Measurements from ENCODE around the gene CERKL. TPM values are rescaled to one million over a fixed set of nuclear protein-coding genes. Genes with fewer than 3 reads are reported as not detected.
A peak's percentile ranks its signal among the peaks of the same experiment; 100 is the strongest.

The CERKL gene
- total and polyA plus RNA-seq, 2 of the 13 experiments (the other 11 are each of a cell fraction or from before 2014, with no cell fraction given), result not detected

DNA sequence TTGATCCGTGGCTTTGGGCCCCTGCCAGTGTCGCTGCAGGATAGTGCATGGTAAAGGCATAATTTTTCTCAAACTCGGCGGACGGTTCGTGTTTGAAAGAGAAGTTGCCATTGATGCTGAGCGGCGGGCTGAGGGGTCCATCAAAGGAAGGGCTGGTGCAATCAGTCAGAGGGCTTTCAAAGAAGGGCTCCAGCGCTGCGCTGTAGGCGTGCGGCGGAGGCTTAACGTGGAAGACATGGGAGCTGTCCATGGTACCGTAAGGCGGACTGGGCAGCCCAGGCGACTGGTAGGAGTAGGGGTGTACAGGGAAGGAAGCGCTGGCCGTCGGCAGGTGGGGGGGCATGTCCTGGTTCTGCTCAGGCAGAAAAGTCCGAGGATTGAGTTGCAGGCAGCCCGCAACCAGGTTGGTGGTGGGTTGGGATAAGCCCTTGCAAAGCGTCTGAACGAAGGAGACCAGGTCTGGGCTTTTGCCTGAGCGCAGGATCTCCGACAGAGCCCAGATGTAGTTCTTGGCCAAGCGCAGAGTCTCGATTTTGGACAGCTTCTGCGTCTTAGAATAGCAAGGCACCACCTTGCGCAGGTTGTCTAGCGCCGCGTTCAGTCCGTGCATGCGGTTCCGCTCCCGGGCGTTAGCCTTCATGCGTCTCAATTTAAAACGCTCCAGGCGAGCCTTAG, 21.1 kb upstream of the CERKL start (continued):
- TF ChIP-seq, protein P1, sequence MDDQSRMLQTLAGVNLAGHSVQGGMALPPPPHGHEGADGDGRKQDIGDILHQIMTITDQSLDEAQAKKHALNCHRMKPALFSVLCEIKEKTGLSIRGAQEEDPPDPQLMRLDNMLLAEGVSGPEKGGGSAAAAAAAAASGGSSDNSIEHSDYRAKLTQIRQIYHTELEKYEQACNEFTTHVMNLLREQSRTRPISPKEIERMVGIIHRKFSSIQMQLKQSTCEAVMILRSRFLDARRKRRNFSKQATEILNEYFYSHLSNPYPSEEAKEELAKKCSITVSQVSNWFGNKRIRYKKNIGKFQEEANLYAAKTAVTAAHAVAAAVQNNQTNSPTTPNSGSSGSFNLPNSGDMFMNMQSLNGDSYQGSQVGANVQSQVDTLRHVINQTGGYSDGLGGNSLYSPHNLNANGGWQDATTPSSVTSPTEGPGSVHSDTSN (CRISPR knock-in tag; IDR thresholded peaks at IDR 0.05; ENCODE audit: borderline replicate concordance), result peak; percentile 91; the same call in 1 of the 2 replicates
- TF ChIP-seq ZFAT (CRISPR knock-in tag; conservative IDR thresholded peaks at IDR 0.05) (0 out of 2 replicates have a peak, but pooled peaks have one; percentile 61), ZBTB21 (CRISPR knock-in tag; IDR thresholded peaks at IDR 0.05) (0 out of 2 replicates have a peak, but pooled peaks have one; percentile 30), PTBP1 (IDR thresholded peaks at IDR 0.05; ENCODE audit: low read depth, low read length, poor library complexity, severe bottlenecking) (no peak), ZNF790 (CRISPR knock-in tag; IDR thresholded peaks at IDR 0.05; ENCODE audit: borderline replicate concordance) (peak; percentile 91; the same call in 1 of the 2 replicates), ZNF496 (CRISPR knock-in tag; IDR thresholded peaks at IDR 0.05; ENCODE audit: insufficient replicate concordance) (no peak), SATB2 (CRISPR knock-in tag; IDR thresholded peaks at IDR 0.05) (peak; percentile 96), CHD2 (IDR thresholded peaks at IDR 0.05; ENCODE audit: low read depth, low read length) (no peak), HMG20A (CRISPR knock-in tag; IDR thresholded peaks at IDR 0.05; ENCODE audit: borderline replicate concordance) (no peak), NR2C2 (CRISPR knock-in tag; IDR thresholded peaks at IDR 0.05; ENCODE audit: borderline replicate concordance) (no peak), ZKSCAN5 (CRISPR knock-in tag; IDR thresholded peaks at IDR 0.05) (0 out of 2 replicates have a peak, but pooled peaks have one; percentile 32), ARID2 (CRISPR knock-in tag; IDR thresholded peaks at IDR 0.05; ENCODE audit: borderline replicate concordance) (no peak), REPIN1 (CRISPR knock-in tag; IDR thresholded peaks at IDR 0.05; ENCODE audit: borderline replicate concordance, low read depth) (peak; percentile 83; the same call in 1 of the 2 replicates)
- TF ChIP-seq, protein P2, sequence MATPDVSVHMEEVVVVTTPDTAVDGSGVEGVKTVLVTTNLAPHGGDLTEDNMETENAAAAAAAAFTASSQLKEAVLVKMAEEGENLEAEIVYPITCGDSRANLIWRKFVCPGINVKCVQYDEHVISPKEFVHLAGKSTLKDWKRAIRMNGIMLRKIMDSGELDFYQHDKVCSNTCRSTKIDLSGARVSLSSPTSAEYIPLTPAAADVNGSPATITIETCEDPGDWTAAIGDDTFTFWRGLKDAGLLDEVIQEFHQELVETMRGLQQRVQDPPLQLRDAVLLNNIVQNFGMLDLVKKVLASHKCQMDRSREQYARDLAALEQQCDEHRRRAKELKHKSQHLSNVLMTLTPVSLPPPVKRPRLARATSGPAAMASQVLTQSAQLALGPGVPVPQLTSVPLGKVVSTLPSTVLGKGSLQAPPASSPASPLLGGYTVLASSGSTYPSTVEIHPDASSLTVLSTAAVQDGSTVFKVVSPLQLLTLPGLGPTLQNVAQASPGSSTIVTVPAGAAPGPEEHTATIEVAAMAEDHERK (CRISPR knock-in tag; IDR thresholded peaks at IDR 0.05; ENCODE audit: low read depth), result no peak
- TF ChIP-seq, protein P3, sequence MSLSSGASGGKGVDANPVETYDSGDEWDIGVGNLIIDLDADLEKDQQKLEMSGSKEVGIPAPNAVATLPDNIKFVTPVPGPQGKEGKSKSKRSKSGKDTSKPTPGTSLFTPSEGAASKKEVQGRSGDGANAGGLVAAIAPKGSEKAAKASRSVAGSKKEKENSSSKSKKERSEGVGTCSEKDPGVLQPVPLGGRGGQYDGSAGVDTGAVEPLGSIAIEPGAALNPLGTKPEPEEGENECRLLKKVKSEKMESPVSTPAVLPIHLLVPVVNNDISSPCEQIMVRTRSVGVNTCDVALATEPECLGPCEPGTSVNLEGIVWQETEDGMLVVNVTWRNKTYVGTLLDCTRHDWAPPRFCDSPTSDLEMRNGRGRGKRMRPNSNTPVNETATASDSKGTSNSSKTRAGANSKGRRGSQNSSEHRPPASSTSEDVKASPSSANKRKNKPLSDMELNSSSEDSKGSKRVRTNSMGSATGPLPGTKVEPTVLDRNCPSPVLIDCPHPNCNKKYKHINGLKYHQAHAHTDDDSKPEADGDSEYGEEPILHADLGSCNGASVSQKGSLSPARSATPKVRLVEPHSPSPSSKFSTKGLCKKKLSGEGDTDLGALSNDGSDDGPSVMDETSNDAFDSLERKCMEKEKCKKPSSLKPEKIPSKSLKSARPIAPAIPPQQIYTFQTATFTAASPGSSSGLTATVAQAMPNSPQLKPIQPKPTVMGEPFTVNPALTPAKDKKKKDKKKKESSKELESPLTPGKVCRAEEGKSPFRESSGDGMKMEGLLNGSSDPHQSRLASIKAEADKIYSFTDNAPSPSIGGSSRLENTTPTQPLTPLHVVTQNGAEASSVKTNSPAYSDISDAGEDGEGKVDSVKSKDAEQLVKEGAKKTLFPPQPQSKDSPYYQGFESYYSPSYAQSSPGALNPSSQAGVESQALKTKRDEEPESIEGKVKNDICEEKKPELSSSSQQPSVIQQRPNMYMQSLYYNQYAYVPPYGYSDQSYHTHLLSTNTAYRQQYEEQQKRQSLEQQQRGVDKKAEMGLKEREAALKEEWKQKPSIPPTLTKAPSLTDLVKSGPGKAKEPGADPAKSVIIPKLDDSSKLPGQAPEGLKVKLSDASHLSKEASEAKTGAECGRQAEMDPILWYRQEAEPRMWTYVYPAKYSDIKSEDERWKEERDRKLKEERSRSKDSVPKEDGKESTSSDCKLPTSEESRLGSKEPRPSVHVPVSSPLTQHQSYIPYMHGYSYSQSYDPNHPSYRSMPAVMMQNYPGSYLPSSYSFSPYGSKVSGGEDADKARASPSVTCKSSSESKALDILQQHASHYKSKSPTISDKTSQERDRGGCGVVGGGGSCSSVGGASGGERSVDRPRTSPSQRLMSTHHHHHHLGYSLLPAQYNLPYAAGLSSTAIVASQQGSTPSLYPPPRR (CRISPR knock-in tag; IDR thresholded peaks at IDR 0.05; ENCODE audit: borderline replicate concordance), result 0 out of 2 replicates have a peak, but pooled peaks have one; percentile 38
- TF ChIP-seq, protein P4, sequence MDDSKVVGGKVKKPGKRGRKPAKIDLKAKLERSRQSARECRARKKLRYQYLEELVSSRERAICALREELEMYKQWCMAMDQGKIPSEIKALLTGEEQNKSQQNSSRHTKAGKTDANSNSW (CRISPR knock-in tag; IDR thresholded peaks at IDR 0.05; ENCODE audit: borderline replicate concordance), result no peak
- TF ChIP-seq, protein P5, sequence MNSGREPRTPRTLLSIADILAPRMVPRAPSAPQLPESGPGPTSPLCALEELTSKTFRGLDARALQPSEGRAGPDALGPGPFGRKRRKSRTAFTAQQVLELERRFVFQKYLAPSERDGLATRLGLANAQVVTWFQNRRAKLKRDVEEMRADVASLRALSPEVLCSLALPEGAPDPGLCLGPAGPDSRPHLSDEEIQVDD (CRISPR knock-in tag; IDR thresholded peaks at IDR 0.05; ENCODE audit: borderline replicate concordance), result no peak
- TF ChIP-seq, protein P6, sequence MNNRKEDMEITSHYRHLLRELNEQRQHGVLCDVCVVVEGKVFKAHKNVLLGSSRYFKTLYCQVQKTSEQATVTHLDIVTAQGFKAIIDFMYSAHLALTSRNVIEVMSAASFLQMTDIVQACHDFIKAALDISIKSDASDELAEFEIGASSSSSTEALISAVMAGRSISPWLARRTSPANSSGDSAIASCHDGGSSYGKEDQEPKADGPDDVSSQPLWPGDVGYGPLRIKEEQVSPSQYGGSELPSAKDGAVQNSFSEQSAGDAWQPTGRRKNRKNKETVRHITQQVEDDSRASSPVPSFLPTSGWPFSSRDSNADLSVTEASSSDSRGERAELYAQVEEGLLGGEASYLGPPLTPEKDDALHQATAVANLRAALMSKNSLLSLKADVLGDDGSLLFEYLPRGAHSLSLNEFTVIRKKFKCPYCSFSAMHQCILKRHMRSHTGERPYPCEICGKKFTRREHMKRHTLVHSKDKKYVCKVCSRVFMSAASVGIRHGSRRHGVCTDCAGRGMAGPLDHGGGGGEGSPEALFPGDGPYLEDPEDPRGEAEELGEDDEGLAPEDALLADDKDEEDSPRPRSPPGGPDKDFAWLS (CRISPR knock-in tag; IDR thresholded peaks at IDR 0.05; ENCODE audit: borderline replicate concordance), result no peak
